GM12891 (cell line): Measurements from ENCODE around the gene ACTN4.

Source experiments
- DNase-seq: peaks from one replicate; pipeline ENCODE4 v3.0.0; 2011; ENCODE audit warnings: low spot score; ENCODE audit not compliant: insufficient read length
- FAIRE-seq: peaks from 2 replicates; lab custom pipeline; 2011; peaks lifted over from hg19 to GRCh38; lab: Jason Lieb, UNC
- PAX5 ChIP-seq: IDR thresholded peaks from 2 replicates; pipeline ENCODE4 v1.6.1; 2011; ENCODE audit warnings: low read length, moderate library complexity, mild to moderate bottlenecking; ENCODE audit not compliant: insufficient read depth, severe bottlenecking
- POLR2A ChIP-seq: IDR thresholded peaks from 2 replicates; pipeline ENCODE4 v1.6.1; 2011; ENCODE audit warnings: low read depth, low read length, control low read depth
- POLR2AphosphoS5 ChIP-seq: IDR thresholded peaks from 2 replicates; pipeline ENCODE4 v1.6.1; 2011; ENCODE audit warnings: low read depth, low read length, control low read depth
- POU2F2 ChIP-seq: IDR thresholded peaks from 2 replicates; pipeline ENCODE4 v1.6.1; 2011; ENCODE audit warnings: low read depth, mild to moderate bottlenecking, control low read depth, low read length, moderate library complexity
- SPI1 ChIP-seq: IDR thresholded peaks from 2 replicates; pipeline ENCODE4 v1.6.1; 2011; ENCODE audit warnings: low read depth, low read length, control low read depth
- TAF1 ChIP-seq: IDR thresholded peaks from 2 replicates; pipeline ENCODE4 v1.6.1; 2011; ENCODE audit warnings: low read depth, low read length, control low read depth

Gene ACTN4

DNA sequence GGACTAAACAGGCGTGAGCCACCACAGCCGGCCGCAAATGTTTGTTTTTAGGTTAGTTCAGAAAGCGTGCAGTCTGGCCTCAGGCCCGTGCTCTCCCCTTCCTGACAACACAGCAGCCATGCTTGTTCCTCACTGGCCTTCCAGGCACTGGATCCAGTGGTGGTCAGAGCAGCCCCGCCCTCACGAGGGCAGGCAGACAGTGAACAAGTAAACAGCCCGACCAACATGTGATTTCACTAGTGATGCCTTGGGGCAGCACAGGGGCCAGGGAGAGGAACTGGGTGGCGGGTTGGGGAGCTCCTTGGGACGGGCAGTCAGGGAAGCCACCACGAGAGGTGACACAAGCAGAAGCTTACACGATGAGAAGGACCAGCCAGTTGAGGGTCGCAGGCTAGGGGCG lies 56.1 kb downstream of the ACTN4 start:
- no peak for TF ChIP-seq PAX5
- no peak for DNase-seq
- no peak for FAIRE-seq

DNA sequence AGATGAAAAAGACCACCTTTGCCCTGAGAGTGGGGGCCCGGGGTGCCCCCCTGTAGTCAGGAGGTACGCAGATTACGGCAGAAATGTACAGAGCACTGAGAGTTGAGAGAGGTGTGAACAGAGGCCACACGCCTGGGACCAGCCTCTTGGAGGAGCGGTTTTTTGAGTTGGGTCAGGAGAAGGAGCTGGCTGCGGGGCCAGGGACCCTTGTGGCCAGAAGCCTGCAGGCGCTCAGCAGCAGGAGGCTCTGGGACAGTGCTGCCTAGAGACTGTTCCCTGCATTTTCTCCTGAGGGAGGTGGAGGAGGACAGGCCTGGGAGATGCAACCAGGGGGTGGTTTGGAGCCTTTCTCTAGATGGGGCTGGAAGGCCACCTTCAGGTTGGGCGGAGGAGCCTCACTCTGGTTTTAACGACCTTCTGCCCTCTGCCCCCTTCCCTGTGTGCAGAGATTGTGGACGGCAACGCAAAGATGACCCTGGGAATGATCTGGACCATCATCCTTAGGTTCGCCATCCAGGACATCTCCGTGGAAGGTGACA lies 57.1 kb downstream of the ACTN4 start:
- FAIRE-seq: no peak
- no peak for DNase-seq
- TF ChIP-seq PAX5: no peak
- TF ChIP-seq SPI1: no peak
- TF ChIP-seq TAF1: no peak
- no peak for TF ChIP-seq POLR2A
- no peak for TF ChIP-seq POU2F2
- no peak for TF ChIP-seq POLR2AphosphoS5

DNA sequence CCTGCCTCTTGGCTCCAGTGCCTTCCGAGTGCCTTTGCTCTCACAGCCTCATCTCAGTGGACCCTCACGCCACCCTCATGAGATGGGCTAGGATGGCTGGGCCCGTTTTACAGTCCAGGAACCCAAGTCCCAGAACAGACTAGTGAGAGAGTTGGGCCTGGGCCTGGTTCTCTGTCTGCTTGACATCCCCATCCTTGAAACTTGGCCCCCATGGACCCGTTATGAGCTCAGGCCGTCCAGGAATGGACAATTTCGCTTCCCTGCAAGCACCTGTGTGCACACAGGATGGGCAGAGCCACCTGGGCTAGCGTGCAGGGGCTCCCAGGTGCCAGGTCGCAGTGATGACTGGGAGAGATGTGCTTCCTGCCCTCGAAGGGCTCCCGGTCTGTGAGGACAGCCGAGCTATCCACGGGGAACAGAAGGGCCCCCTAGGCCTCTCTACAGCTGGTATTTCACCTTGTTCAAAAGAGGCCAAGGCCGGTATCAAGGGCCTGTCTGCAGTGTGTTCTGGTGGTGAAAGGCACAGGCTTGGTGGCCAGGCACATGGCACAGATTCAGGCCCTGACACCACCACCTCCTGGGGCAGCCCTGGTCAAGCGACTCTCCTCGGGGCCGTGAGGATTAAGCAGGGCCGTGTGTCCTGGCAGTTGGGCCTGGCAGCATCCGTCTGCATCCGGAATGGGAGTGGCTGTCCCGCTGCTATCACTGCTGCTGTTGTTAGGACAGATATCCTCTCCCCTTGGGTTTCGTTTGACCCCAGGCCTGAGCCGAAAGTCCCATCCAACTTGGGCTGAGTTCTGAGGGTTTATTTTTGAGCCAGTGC lies 58.0 kb downstream of the ACTN4 start:
- FAIRE-seq: no peak
- DNase-seq: no peak
- TF ChIP-seq POU2F2 (no peak), PAX5 (no peak)

DNA sequence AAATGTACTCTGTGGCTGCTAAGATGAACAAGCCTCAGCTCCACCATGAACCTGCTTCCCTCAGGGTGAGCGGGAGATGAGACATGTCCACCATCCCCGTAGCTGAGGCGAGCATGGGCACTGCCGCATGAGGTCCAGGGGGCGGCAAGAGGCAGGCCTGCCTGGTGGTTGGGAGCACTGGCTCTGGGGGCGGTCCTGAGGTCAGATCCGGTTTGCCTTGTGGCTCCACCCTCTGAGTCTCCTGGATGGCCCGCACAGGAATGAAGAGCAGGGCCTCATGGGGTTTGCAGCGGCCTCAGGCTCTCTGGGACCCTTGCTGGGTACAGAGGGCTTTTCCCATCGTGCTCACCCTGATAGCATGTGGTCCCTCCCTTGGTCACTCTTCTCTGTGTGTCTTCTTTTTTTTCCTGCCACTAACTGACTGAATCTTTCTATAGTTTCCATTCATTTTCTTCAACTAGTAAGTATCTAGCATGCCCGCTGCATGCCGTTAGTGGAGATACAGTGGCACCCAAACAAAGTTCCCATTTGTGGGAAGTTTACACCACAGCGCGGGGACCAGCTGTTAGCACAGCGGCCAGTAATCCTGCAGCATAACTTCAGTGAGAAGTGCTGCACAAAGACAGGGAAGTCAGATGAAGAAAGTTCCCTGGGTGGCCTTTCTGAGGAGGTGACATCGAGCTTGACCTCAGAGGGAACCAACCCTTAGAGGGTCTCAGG lies 59.5 kb downstream of the ACTN4 start:
- FAIRE-seq: no peak
- no peak for TF ChIP-seq TAF1
- no peak for TF ChIP-seq POU2F2
- no peak for TF ChIP-seq POLR2A
- no peak for TF ChIP-seq POLR2AphosphoS5
- no peak for DNase-seq

DNA sequence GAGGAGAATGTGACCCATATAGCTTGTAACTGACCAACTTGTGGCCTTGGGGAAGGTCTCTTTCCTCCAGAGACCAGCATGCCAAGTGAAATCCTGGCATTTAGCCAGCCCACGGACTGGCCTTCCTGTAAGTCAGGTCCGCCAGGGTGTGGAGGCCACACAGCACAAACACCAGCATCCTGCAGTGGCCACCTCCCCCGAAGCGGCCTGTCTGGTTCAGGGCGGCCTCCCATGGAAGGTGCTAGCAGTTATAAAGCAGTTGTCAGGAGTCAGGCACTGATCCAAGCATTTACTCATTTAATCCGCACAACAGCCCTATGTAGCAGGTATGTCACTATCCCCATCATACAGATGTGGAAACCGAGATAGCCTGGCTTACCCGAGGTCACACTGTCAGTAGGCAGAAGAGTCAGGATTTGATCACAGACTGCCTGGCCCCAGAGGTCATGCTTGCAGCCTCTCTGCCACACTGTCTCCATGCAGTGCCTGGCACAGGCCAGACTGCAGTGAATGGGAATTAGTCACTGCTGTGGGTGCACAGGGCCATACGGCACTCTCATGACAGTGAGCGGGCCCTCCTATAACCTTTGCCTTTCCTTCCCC lies 60.2 kb downstream of the ACTN4 start:
- TF ChIP-seq PAX5 (no peak), POU2F2 (no peak), POLR2AphosphoS5 (no peak), POLR2A (no peak), TAF1 (no peak), SPI1 (no peak)
- no peak for FAIRE-seq
- no peak for DNase-seq

DNA sequence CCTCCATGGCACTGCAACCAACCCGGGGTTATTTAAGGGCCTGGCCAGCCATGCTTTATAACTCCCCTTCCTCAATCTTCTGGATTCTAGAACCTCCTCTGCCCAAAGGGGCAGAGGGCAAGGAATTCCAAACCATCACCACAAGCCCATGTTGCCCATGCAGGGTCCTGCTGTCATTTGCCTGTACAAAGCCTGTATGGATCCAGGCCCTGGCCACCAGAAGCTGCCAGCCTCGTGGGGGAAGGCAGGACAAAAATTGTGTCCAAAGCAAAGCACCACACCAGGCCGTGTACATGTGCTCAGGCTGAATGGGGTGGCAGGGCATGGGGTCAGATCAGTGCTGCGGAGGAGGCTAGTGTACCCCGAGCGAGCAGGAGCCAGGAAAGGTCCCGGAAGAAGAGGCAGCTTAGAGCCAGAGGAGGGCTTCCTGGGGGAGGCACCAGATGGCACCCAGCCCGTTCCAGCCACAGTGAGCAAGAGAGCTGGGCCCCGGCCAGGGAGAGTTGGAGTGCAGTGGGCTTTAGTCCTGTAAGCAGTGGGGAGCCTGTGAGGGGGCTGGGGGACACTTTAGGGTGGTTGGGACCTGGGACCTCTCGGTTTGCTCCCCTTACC lies 61.1 kb downstream of the ACTN4 start:
- TF ChIP-seq SPI1 (no peak), POLR2A (no peak), PAX5 (no peak), TAF1 (no peak), POU2F2 (no peak), POLR2AphosphoS5 (no peak)
- FAIRE-seq (no peak), DNase-seq (no peak)

DNA sequence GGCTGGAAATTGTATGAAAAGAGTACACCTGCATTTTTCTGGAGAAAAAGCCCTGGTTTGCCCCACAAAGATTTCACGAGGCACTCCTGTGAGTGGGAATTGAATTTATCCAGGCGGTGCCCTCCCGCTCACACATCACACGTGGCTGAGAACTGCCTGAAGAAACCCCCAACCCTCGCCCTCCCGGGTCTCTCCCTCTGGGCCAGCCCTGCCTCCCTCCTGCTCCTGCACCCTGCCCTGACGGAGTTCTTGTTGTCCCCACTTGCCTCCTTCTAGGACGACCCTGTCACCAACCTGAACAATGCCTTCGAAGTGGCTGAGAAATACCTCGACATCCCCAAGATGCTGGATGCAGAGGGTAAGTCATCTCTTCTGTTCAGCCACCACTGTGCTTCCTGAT lies 61.7 kb downstream of the ACTN4 start:
- no peak for FAIRE-seq
- DNase-seq: no peak
- TF ChIP-seq POLR2AphosphoS5: no peak
- no peak for TF ChIP-seq TAF1
- TF ChIP-seq PAX5: no peak
- no peak for TF ChIP-seq POU2F2
- TF ChIP-seq SPI1: no peak
- no peak for TF ChIP-seq POLR2A

DNA sequence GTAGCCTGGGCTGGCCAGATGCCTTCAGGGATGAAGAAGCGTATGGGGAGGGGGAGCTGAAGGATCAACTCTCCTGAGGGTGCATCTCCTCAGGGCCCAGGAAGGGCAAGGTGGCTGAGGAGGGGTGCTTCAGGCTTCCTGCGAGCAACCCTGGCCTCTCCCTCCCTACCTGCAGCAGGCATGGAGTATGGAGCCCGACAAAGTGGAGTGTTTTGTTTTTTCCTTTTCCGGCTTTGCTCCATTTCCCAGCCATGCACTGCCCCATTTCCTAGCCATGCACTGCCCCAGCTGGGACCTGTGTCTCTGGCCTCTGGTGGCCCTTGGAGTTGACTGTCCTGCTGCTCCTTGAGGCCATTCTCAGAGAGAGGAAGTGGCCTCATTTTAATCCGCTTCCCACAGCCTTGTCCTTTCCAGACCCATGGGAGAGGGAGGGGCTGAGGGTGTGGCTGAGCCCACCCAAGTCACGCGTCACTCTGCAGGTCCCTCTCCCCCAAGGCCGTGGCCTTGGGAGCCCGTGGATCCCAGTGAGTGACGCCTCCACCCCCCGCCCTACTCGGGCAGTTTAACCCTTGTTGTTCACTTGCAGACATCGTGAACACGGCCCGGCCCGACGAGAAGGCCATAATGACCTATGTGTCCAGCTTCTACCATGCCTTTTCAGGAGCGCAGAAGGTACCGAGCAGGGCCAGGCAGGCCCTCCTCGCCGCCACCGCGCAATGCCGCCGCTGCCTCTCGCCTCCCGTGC lies 62.4 kb downstream of the ACTN4 start:
- FAIRE-seq (no peak), DNase-seq (no peak)
- no peak for TF ChIP-seq SPI1
- TF ChIP-seq POU2F2: no peak
- TF ChIP-seq TAF1: no peak
- TF ChIP-seq POLR2AphosphoS5: no peak
- TF ChIP-seq POLR2A: no peak
- TF ChIP-seq PAX5: no peak

DNA sequence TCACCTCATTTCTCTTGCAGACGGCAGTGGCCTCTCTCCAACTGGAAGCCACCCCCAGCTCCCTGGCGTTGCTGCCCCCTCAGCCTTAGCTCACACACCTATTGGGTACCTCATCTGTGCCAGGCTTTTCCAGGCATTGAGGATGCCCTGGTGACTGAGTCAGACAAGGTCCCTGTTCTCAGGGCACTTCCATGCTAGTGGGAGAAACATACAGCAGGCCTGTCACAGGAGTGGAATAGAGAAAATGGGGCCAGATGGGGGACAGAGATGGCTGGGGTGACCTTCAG lies 62.9 kb downstream of the ACTN4 start:
- DNase-seq (no peak), FAIRE-seq (no peak)
- TF ChIP-seq POU2F2: no peak
- no peak for TF ChIP-seq PAX5
- TF ChIP-seq SPI1: no peak
- TF ChIP-seq POLR2AphosphoS5: no peak
- TF ChIP-seq TAF1: no peak
- no peak for TF ChIP-seq POLR2A
